ENCODE measurements around the gene ACTR6. TPM values are rescaled to one million over a fixed set of nuclear protein-coding genes. Genes with fewer than 3 reads are reported as not detected.

The ACTR6 gene
- total RNA-seq, 2 donors from 2014 or later = 10.3 to 32.6 TPM

- WGBS = 90% methylated on average over 5 of the region's 5 CpGs
- no peak overlapping the region for H3K27ac ChIP-seq
- no peak overlapping the region for H3K4me3 ChIP-seq
- TF ChIP-seq POLR2AphosphoS5 (IDR thresholded peaks at IDR 0.05) (no peak), POLR2A (IDR thresholded peaks at IDR 0.05) (no peak), CTCF (IDR thresholded peaks at IDR 0.05) (no peak)
- H3K27me3 ChIP-seq (replicated peaks; ENCODE audit: insufficient read depth) = no peaks in the 10 kb centered on the region
- no peak for DNase-seq (ENCODE audit: low spot score)
- H3K4me1 ChIP-seq (replicated peaks) = no peaks in the 10 kb centered on the region
- peaks cover 0 to 5% of the 10 kb centered on the region in 2 donors for H3K36me3 ChIP-seq
- intact Hi-C loops (cut with DNase I) = no loop called here
- no peaks in the 10 kb centered on the region for H3K9me3 ChIP-seq
Observed at GRCh38 chr12:100208834-100209233, 8.2 kb downstream of the ACTR6 start.

GRCh38 chr12:100211698-100212097 lies 11.1 kb downstream of the ACTR6 start:
- WGBS = 77% methylated on average over 2 of the region's 2 CpGs
- TF ChIP-seq POLR2A (IDR thresholded peaks at IDR 0.05) (no peak), POLR2AphosphoS5 (IDR thresholded peaks at IDR 0.05) (no peak), CTCF (IDR thresholded peaks at IDR 0.05) (no peak)
- Histone ChIP-seq H3K4me1 (replicated peaks) (no peaks in the 10 kb centered on the region), H3K4me3 (no peak overlapping the region), H3K36me3 (peaks cover 0 to 5% of the 10 kb centered on the region in 2 donors), H3K27ac (no peak overlapping the region), H3K27me3 (replicated peaks; ENCODE audit: insufficient read depth) (no peaks in the 10 kb centered on the region), H3K9me3 (no peaks in the 10 kb centered on the region)
- intact Hi-C loops (cut with DNase I) = no loop called here
- DNase-seq (ENCODE audit: low spot score) = no peak

- no peaks in the 10 kb centered on the region for H3K27me3 ChIP-seq (replicated peaks; ENCODE audit: insufficient read depth)
- H3K4me1 ChIP-seq (replicated peaks) = no peaks in the 10 kb centered on the region
- 96% methylated on average over 5 of the region's 5 CpGs for WGBS
- peaks cover 0 to 5% of the 10 kb centered on the region in 2 donors for H3K36me3 ChIP-seq
- H3K27ac ChIP-seq = no peak overlapping the region
- intact Hi-C loops (cut with DNase I) = no loop called here
- TF ChIP-seq CTCF (IDR thresholded peaks at IDR 0.05) = no peak
- no peak for TF ChIP-seq POLR2A (IDR thresholded peaks at IDR 0.05)
- TF ChIP-seq POLR2AphosphoS5 (IDR thresholded peaks at IDR 0.05) = no peak
- H3K4me3 ChIP-seq = no peak overlapping the region
- no peaks in the 10 kb centered on the region for H3K9me3 ChIP-seq
- DNase-seq (ENCODE audit: low spot score) = no peak
Observed at GRCh38 chr12:100213016-100213891, 12.6 kb downstream of the ACTR6 start.

- 78% methylated on average over 2 of the region's 2 CpGs for WGBS
- intact Hi-C loops (cut with DNase I) = no loop called here
- Histone ChIP-seq H3K9me3 (no peaks in the 10 kb centered on the region), H3K36me3 (peaks cover 0 to 5% of the 10 kb centered on the region in 2 donors), H3K27me3 (replicated peaks; ENCODE audit: insufficient read depth) (no peaks in the 10 kb centered on the region), H3K4me3 (no peak overlapping the region), H3K27ac (peak overlapping the region in 1 of 2 donors; percentile 4), H3K4me1 (replicated peaks) (no peaks in the 10 kb centered on the region)
- no peak for DNase-seq (ENCODE audit: low spot score)
- TF ChIP-seq POLR2AphosphoS5 (IDR thresholded peaks at IDR 0.05) (no peak), POLR2A (IDR thresholded peaks at IDR 0.05) (no peak), CTCF (IDR thresholded peaks at IDR 0.05) (no peak)
Observed at GRCh38 chr12:100214518-100214917, 13.9 kb downstream of the ACTR6 start.

GRCh38 chr12:100215209-100215608 lies 14.6 kb downstream of the ACTR6 start:
- Histone ChIP-seq H3K9me3 (no peaks in the 10 kb centered on the region), H3K36me3 (peaks cover 0 to 5% of the 10 kb centered on the region in 2 donors), H3K27me3 (replicated peaks; ENCODE audit: insufficient read depth) (no peaks in the 10 kb centered on the region), H3K4me1 (replicated peaks) (no peaks in the 10 kb centered on the region), H3K4me3 (no peak overlapping the region), H3K27ac (no peak overlapping the region)
- intact Hi-C loops (cut with DNase I) = no loop called here
- TF ChIP-seq CTCF (IDR thresholded peaks at IDR 0.05) (no peak), POLR2AphosphoS5 (IDR thresholded peaks at IDR 0.05) (no peak), POLR2A (IDR thresholded peaks at IDR 0.05) (no peak)
- 47% methylated on average over 1 of the region's 1 CpG for WGBS
- DNase-seq (ENCODE audit: low spot score) = no peak

All from prostate gland (tissue), 2 donors.